DND-41 (cell line): Measurements from ENCODE around the gene KCNMB1.
A peak's percentile ranks its signal among the peaks of the same experiment; 100 is the strongest.

Experiments used
- ATAC-seq: fragments of 200-7000 bp; cut with Tn5 transposase; 3 replicates; pipeline ENCODE4 v1.9.1; 2021; ENCODE audit warnings: low read depth; ENCODE audit not compliant: insufficient read depth
- DNase-seq: peaks from one replicate; pipeline ENCODE4 v3.0.0-alpha.2; 2020
- H2AFZ ChIP-seq: 2 replicates; pipeline ENCODE4 v1.6.0; 2012; ENCODE audit warnings: low read depth, low read length
- H3K27ac ChIP-seq: 2 replicates; pipeline ENCODE4 v1.5.1; 2012; ENCODE audit warnings: low read length, inconsistent platforms
- H3K27me3 ChIP-seq: fragments of 200-600 bp; sonication (generic); 2 replicates; pipeline ENCODE4 v1.6.0; 2012; ENCODE audit warnings: low read length, mild to moderate bottlenecking, inconsistent platforms; ENCODE audit not compliant: insufficient read depth, poor library complexity
- H3K36me3 ChIP-seq: 2 replicates; pipeline ENCODE4 v1.5.1; 2012; ENCODE audit warnings: low read length, inconsistent platforms; ENCODE audit not compliant: insufficient read depth
- H3K4me1 ChIP-seq: 2 replicates; pipeline ENCODE4 v1.5.1; 2012; ENCODE audit warnings: mild to moderate bottlenecking, low read length; ENCODE audit not compliant: insufficient read depth
- H3K4me2 ChIP-seq: 2 replicates; pipeline ENCODE4 v1.6.0; 2012; ENCODE audit warnings: mild to moderate bottlenecking, moderate library complexity, low read length, inconsistent platforms; ENCODE audit not compliant: insufficient read depth
- H3K4me3 ChIP-seq, 2 experiments: fragments of 200-600 bp in 1 of 2; shearing (Covaris generic) in 1 of 2; 2 replicates each; pipeline ENCODE4 v1.5.1; 2012 to 2016; ENCODE audit warnings: inconsistent platforms in 2 of 2, low read length in 2 of 2, mild to moderate bottlenecking in 2 of 2, low read depth in 1 of 2, moderate library complexity in 1 of 2
- H3K79me2 ChIP-seq: 2 replicates; pipeline ENCODE4 v1.6.0; 2012; ENCODE audit warnings: low read length, inconsistent platforms; ENCODE audit not compliant: insufficient read depth
- H3K9ac ChIP-seq: 2 replicates; pipeline ENCODE4 v1.6.0; 2012; ENCODE audit warnings: low read depth, mild to moderate bottlenecking, inconsistent platforms, low read length, moderate library complexity
- H3K9me3 ChIP-seq: 2 replicates; pipeline ENCODE4 v1.5.1; 2012; ENCODE audit warnings: low read length, moderate library complexity, mild to moderate bottlenecking, inconsistent platforms; ENCODE audit not compliant: insufficient read depth, severe bottlenecking
- H4K20me1 ChIP-seq: 2 replicates; pipeline ENCODE4 v1.6.0; 2012; ENCODE audit warnings: low read length; ENCODE audit not compliant: insufficient read depth
- EZH2 ChIP-seq: IDR thresholded peaks from 3 replicates; pipeline ENCODE4 v1.6.1; 2012; ENCODE audit warnings: borderline replicate concordance, low read depth, mild to moderate bottlenecking, moderate library complexity, low read length, inconsistent platforms; ENCODE audit not compliant: severe bottlenecking
- TF ChIP-seq, protein P1 (sequence below): IDR thresholded peaks from 2 replicates; pipeline ENCODE4 v1.5.1; 2012; ENCODE audit warnings: borderline replicate concordance, low read length, moderate library complexity, mild to moderate bottlenecking; ENCODE audit not compliant: poor library complexity, severe bottlenecking; ENCODE audit errors: extremely low read depth

Gene KCNMB1

GRCh38 chr5:170430866-170431437 is 41.8 kb upstream of the KCNMB1 start:
- Histone ChIP-seq H3K9ac (no peak overlapping the region), H3K27ac (no peak overlapping the region), H3K4me1 (peaks cover 23% of the 10 kb centered on the region), H3K36me3 (no peaks in the 10 kb centered on the region), H3K79me2 (no peaks in the 10 kb centered on the region), H4K20me1 (no peaks in the 10 kb centered on the region), H3K4me3 (no peak overlapping the region), H3K27me3 (no peaks in the 10 kb centered on the region), H2AFZ (no peak overlapping the region), H3K4me2 (no peak overlapping the region), H3K9me3 (no peaks in the 10 kb centered on the region)
- DNase-seq (no peak), ATAC-seq (no peak)
- TF ChIP-seq, protein P1, sequence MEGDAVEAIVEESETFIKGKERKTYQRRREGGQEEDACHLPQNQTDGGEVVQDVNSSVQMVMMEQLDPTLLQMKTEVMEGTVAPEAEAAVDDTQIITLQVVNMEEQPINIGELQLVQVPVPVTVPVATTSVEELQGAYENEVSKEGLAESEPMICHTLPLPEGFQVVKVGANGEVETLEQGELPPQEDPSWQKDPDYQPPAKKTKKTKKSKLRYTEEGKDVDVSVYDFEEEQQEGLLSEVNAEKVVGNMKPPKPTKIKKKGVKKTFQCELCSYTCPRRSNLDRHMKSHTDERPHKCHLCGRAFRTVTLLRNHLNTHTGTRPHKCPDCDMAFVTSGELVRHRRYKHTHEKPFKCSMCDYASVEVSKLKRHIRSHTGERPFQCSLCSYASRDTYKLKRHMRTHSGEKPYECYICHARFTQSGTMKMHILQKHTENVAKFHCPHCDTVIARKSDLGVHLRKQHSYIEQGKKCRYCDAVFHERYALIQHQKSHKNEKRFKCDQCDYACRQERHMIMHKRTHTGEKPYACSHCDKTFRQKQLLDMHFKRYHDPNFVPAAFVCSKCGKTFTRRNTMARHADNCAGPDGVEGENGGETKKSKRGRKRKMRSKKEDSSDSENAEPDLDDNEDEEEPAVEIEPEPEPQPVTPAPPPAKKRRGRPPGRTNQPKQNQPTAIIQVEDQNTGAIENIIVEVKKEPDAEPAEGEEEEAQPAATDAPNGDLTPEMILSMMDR = no peak
- TF ChIP-seq EZH2 = no peak

- H3K9ac ChIP-seq = no peak overlapping the region
- H3K4me2 ChIP-seq = no peak overlapping the region
- H2AFZ ChIP-seq = no peak overlapping the region
- no peaks in the 10 kb centered on the region for H3K36me3 ChIP-seq
- no peaks in the 10 kb centered on the region for H3K9me3 ChIP-seq
- H3K4me1 ChIP-seq = peaks cover 23% of the 10 kb centered on the region
- no peak overlapping the region for H3K4me3 ChIP-seq
- H3K27me3 ChIP-seq = no peaks in the 10 kb centered on the region
- H4K20me1 ChIP-seq = no peaks in the 10 kb centered on the region
- DNase-seq (no peak), ATAC-seq (no peak)
- H3K27ac ChIP-seq = no peak overlapping the region
- H3K79me2 ChIP-seq = no peaks in the 10 kb centered on the region
- TF ChIP-seq EZH2 = no peak
- TF ChIP-seq, protein P1 = no peak
Observed at GRCh38 chr5:170430256-170430655, 41.1 kb upstream of the KCNMB1 start.

- ATAC-seq (no peak), DNase-seq (no peak)
- H3K27ac ChIP-seq = no peak overlapping the region
- H3K4me2 ChIP-seq = no peak overlapping the region
- H3K36me3 ChIP-seq = no peaks in the 10 kb centered on the region
- peaks cover 23% of the 10 kb centered on the region for H3K4me1 ChIP-seq
- TF ChIP-seq EZH2 = no peak
- TF ChIP-seq, protein P1 = no peak
- no peak overlapping the region for H3K9ac ChIP-seq
- no peak overlapping the region for H3K4me3 ChIP-seq
- H3K79me2 ChIP-seq = no peaks in the 10 kb centered on the region
- H3K27me3 ChIP-seq = no peaks in the 10 kb centered on the region
- no peaks in the 10 kb centered on the region for H3K9me3 ChIP-seq
- H4K20me1 ChIP-seq = no peaks in the 10 kb centered on the region
- H2AFZ ChIP-seq = no peak overlapping the region
Observed at GRCh38 chr5:170429014-170429413, 39.8 kb upstream of the KCNMB1 start.

DNA sequence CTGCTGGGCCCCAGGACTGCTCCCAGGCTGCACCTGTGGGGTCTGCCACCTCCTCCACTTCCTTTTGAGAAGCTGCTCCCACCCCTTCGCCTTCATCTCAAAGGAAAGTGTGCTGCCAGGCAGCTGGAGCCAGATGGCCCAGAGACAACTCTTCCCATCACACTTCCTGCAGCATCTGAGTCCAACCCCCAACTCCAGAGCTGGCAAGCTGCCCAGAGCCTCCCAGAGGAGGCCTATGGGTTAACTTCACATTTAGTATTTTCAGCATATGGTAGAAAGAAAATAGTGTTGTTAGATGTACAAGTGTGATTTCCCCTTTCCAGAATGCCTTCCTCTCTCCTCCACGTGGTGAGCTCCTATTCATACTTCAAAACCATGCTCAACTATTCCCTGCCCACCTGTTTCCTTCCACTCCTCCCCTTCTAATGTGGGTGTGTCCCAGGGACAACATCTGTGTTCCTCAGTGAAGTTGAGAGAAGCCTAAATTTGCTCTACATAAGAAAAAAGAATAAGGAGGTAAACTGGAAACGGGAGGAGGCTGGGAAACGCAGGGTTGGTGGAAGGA is 38.6 kb upstream of the KCNMB1 start:
- Histone ChIP-seq H3K27me3 (peaks cover 1% of the 10 kb centered on the region), H3K36me3 (no peaks in the 10 kb centered on the region), H3K9ac (no peak overlapping the region), H3K4me1 (peaks cover 23% of the 10 kb centered on the region), H4K20me1 (no peaks in the 10 kb centered on the region), H3K27ac (peak overlapping the region; percentile 33; the same call in 1 of the 2 replicates), H3K9me3 (no peaks in the 10 kb centered on the region), H2AFZ (no peak overlapping the region), H3K4me2 (no peak overlapping the region; the same call in 1 of the 2 replicates), H3K79me2 (no peaks in the 10 kb centered on the region), H3K4me3 (no peak overlapping the region)
- TF ChIP-seq EZH2 = no peak
- TF ChIP-seq, protein P1 = no peak
- DNase-seq (peak; percentile 75), ATAC-seq (peak; percentile 83)
